ENCODE data around the gene TNFSF8. TPM values are rescaled to one million over a fixed set of nuclear protein-coding genes. Genes with fewer than 3 reads are reported as not detected.

Gene TNFSF8
- total and polyA plus RNA-seq, 2 of the 4 experiments (the other 2 are of a cell fraction) = not detected

GRCh38 chr9:114861922-114862605, 68.3 kb downstream of the TNFSF8 start:
- CTCF ChIA-PET = no interaction called here
- Histone ChIP-seq H3K14ac (replicated peaks; ENCODE audit: low read depth, low read length) (no peak overlapping the region), H3K4me1 (ENCODE audit: control insufficient read depth, insufficient read depth, low read length) (no peaks in the 10 kb centered on the region), H2AK9ac (replicated peaks; ENCODE audit: low read depth, low read length, poor library complexity) (no peak overlapping the region), H3K27ac (ENCODE audit: insufficient read depth, low read length) (no peak overlapping the region), H3K36me3 (ENCODE audit: control insufficient read depth, insufficient read depth, low read length) (no peaks in the 10 kb centered on the region), H4K5ac (ENCODE audit: low read depth, low read length) (no peak overlapping the region; the same call in 1 of the 2 replicates), H2AK5ac (ENCODE audit: low read depth, low read length) (no peak overlapping the region), H2BK20ac (ENCODE audit: low read depth, low read length) (no peak overlapping the region), H2AFZ (replicated peaks; ENCODE audit: low read length, poor library complexity) (no peak overlapping the region), H3K27me3 (ENCODE audit: control insufficient read depth, insufficient read depth, low read length) (no peaks in the 10 kb centered on the region), H3K4ac (ENCODE audit: low read depth, low read length) (no peak overlapping the region), H4K8ac (ENCODE audit: low read depth in 2 of 2, low read length in 2 of 2) (no peak overlapping the region), H4K20me1 (ENCODE audit: insufficient read depth, low read length) (no peaks in the 10 kb centered on the region), H3K18ac (ENCODE audit: low read depth, low read length) (no peak overlapping the region), H3K23ac (ENCODE audit: low read depth, low read length) (no peak overlapping the region), H3K4me3 (ENCODE audit: insufficient read depth, low read depth, low read length) (no peak overlapping the region), H2BK120ac (ENCODE audit: low read depth, low read length) (no peak overlapping the region), H3K9me1 (ENCODE audit: insufficient read depth, low read length) (no peaks in the 10 kb centered on the region), H4K91ac (ENCODE audit: insufficient read depth, low read depth, low read length) (no peak overlapping the region), H2BK15ac (ENCODE audit: low read depth, low read length) (no peak overlapping the region), H3K56ac (ENCODE audit: extremely low read depth, insufficient read depth, low read length) (no peak overlapping the region), H3K79me1 (ENCODE audit: low read depth in 1 of 2, low read length in 2 of 2) (no peaks in the 10 kb centered on the region), H3K9me3 (ENCODE audit: control insufficient read depth, insufficient read depth, low read length) (no peaks in the 10 kb centered on the region), H3K9ac (ENCODE audit: low read depth, low read length) (no peak overlapping the region), H2BK5ac (ENCODE audit: low read depth, low read length, poor library complexity, severe bottlenecking) (no peak overlapping the region), H3K4me2 (ENCODE audit: low read depth, low read length) (no peak overlapping the region)
- DNase-seq (no peak), ATAC-seq (ENCODE audit: low read depth) (no peak)
- TF ChIP-seq BHLHE40 (IDR thresholded peaks at IDR 0.05; ENCODE audit: low read depth, low read length) = no peak
- TF ChIP-seq NFE2L2 (IDR thresholded peaks at IDR 0.05; ENCODE audit: low read depth, low read length) = no peak
- no peak for TF ChIP-seq RFX5 (IDR thresholded peaks at IDR 0.05; ENCODE audit: low read depth, low read length)
- no peak for TF ChIP-seq CTCF (conservative IDR thresholded peaks at IDR 0.05; ENCODE audit: low read depth, low read length)
- TF ChIP-seq CEBPB (IDR thresholded peaks at IDR 0.05; ENCODE audit: low read depth, low read length) = no peak
- TF ChIP-seq SMC3 (IDR thresholded peaks at IDR 0.05; ENCODE audit: low read depth, low read length) = no peak
- no peak for TF ChIP-seq CHD1 (IDR thresholded peaks at IDR 0.05; ENCODE audit: low read depth, low read length)
- TF ChIP-seq MXI1 (IDR thresholded peaks at IDR 0.05; ENCODE audit: borderline replicate concordance, low read depth, low read length) = no peak
- TF ChIP-seq RAD21 (IDR thresholded peaks at IDR 0.05; ENCODE audit: low read length) = no peak
- TF ChIP-seq RCOR1 (IDR thresholded peaks at IDR 0.05; ENCODE audit: insufficient replicate concordance, low read length) = no peak
- no peak for TF ChIP-seq MAFK (IDR thresholded peaks at IDR 0.05; ENCODE audit: low read depth, low read length)
- no peak for TF ChIP-seq MAZ (IDR thresholded peaks at IDR 0.05; ENCODE audit: borderline replicate concordance, low read depth, low read length)
- TF ChIP-seq FOS (IDR thresholded peaks at IDR 0.05; ENCODE audit: low read depth, low read length) = no peak
- no peak for TF ChIP-seq POLR2A (IDR thresholded peaks at IDR 0.05; ENCODE audit: low read depth, low read length)
- TF ChIP-seq USF2 (IDR thresholded peaks at IDR 0.05; ENCODE audit: low read depth, low read length) = no peak
- 100% methylated on average over 3 of the region's 11 CpGs; no CpG with 5 or more reads in 1 of the 2 experiments for WGBS, 2 experiments (ENCODE audit: extremely low coverage in 2 of 2, insufficient read length in 1 of 2)
- POLR2A ChIA-PET (ENCODE audit: unreplicated experiment) = no interaction called here
- no TSS peak for BruUV-seq (replicated peaks)
- intact Hi-C loops (cut with micrococcal nuclease) (no loop called here), dilution Hi-C loops (cut with HindIII; ENCODE audit: low sequenced_read_pairs, unreplicated experiment) (no loop called here), in situ Hi-C loops (cut with MboI; ENCODE audit: low sequenced_read_pairs) (no loop called here)

All from IMR-90 (cell line).